Measurements from ENCODE around the gene ARID3C. TPM values are rescaled to one million over a fixed set of nuclear protein-coding genes. Genes with fewer than 3 reads are reported as not detected.

Gene ARID3C
- total and polyA plus RNA-seq, 9 donors: 0.07 to 0.15 (median 0.12) TPM; not detected in 4

Other genes starting within 250 kb of the ARID3C start
- gene FAM219A, start 170.5 kb downstream of the ARID3C start, total RNA-seq: 6.0 TPM
- 10 to 100 TPM; 10.6 to 13.3 (median 11.8) TPM for gene FAM219A, start 170.5 kb downstream of the ARID3C start, polyA plus RNA-seq (ENCODE audit: insufficient read depth in 1 of 8, insufficient read length in 8 of 8, low replicate concordance in 1 of 8)
- gene DNAI1, start 170.3 kb downstream of the ARID3C start, total RNA-seq: 0.13 TPM
- gene DNAI1, start 170.3 kb downstream of the ARID3C start, polyA plus RNA-seq (ENCODE audit: insufficient read depth in 1 of 8, insufficient read length in 8 of 8, low replicate concordance in 1 of 8): under 1 TPM in 3 of 8 donors, not detected in 5; 0.18 to 0.29 (median 0.25) TPM
- 3.4 TPM for gene ENHO, start 106.1 kb downstream of the ARID3C start, total RNA-seq
- 1 to 10 TPM; 2.8 to 6.1 (median 4.8) TPM for gene ENHO, start 106.1 kb downstream of the ARID3C start, polyA plus RNA-seq (ENCODE audit: insufficient read depth in 1 of 8, insufficient read length in 8 of 8, low replicate concordance in 1 of 8)
- 22.1 TPM for gene CNTFR, start 39.3 kb downstream of the ARID3C start, total RNA-seq
- 10 to 100 TPM; 32.6 to 88.6 (median 63.2) TPM for gene CNTFR, start 39.3 kb downstream of the ARID3C start, polyA plus RNA-seq (ENCODE audit: insufficient read depth in 1 of 8, insufficient read length in 8 of 8, low replicate concordance in 1 of 8)
- 26.1 TPM for gene RPP25L, start 17.0 kb downstream of the ARID3C start, total RNA-seq
- 10 to 100 TPM; 20.4 to 25.9 (median 22.0) TPM for gene RPP25L, start 17.0 kb downstream of the ARID3C start, polyA plus RNA-seq (ENCODE audit: insufficient read depth in 1 of 8, insufficient read length in 8 of 8, low replicate concordance in 1 of 8)
- 67.4 TPM for gene DCTN3, start 8.6 kb downstream of the ARID3C start, total RNA-seq
- 10 to 100 TPM; 69.0 to 78.7 (median 71.4) TPM for gene DCTN3, start 8.6 kb downstream of the ARID3C start, polyA plus RNA-seq (ENCODE audit: insufficient read depth in 1 of 8, insufficient read length in 8 of 8, low replicate concordance in 1 of 8)
- gene SIGMAR1, start 8.7 kb upstream of the ARID3C start, total RNA-seq: 27.0 TPM
- 10 to 100 TPM; 44.0 to 62.8 (median 57.1) TPM for gene SIGMAR1, start 8.7 kb upstream of the ARID3C start, polyA plus RNA-seq (ENCODE audit: insufficient read depth in 1 of 8, insufficient read length in 8 of 8, low replicate concordance in 1 of 8)
- gene GALT, start 17.6 kb upstream of the ARID3C start, total RNA-seq: 43.5 TPM
- 10 to 100 TPM; 29.5 to 53.5 (median 40.4) TPM for gene GALT, start 17.6 kb upstream of the ARID3C start, polyA plus RNA-seq (ENCODE audit: insufficient read depth in 1 of 8, insufficient read length in 8 of 8, low replicate concordance in 1 of 8)
- 142 TPM for gene IL11RA, start 23.1 kb upstream of the ARID3C start, total RNA-seq
- gene IL11RA, start 23.1 kb upstream of the ARID3C start, polyA plus RNA-seq (ENCODE audit: insufficient read depth in 1 of 8, insufficient read length in 8 of 8, low replicate concordance in 1 of 8): 100 to 1,000 TPM in 7 of 8 donors, 10 to 100 TPM in 1; 95.8 to 181 (median 133) TPM
- 0.31 TPM for gene CCL27, start 33.6 kb upstream of the ARID3C start, total RNA-seq
- gene CCL27, start 33.6 kb upstream of the ARID3C start, polyA plus RNA-seq (ENCODE audit: insufficient read depth in 1 of 8, insufficient read length in 8 of 8, low replicate concordance in 1 of 8): 1 to 10 TPM in 1 of 8 donors, under 1 TPM in 6, not detected in 1; 0.53 to 1.1 (median 0.63) TPM
- gene CCL19, start 62.2 kb upstream of the ARID3C start, total RNA-seq: 0.35 TPM
- gene CCL19, start 62.2 kb upstream of the ARID3C start, polyA plus RNA-seq (ENCODE audit: insufficient read depth in 1 of 8, insufficient read length in 8 of 8, low replicate concordance in 1 of 8): under 1 TPM in 4 of 8 donors, not detected in 4; 0.16 to 0.48 (median 0.29) TPM
- gene CCL21, start 81.1 kb upstream of the ARID3C start, total RNA-seq: 13.5 TPM
- 10 to 100 TPM in 6 of 8 donors, 1 to 10 TPM in 2; 4.4 to 25.2 (median 18.2) TPM for gene CCL21, start 81.1 kb upstream of the ARID3C start, polyA plus RNA-seq (ENCODE audit: insufficient read depth in 1 of 8, insufficient read length in 8 of 8, low replicate concordance in 1 of 8)